HEK293 (cell line): Measurements from ENCODE around the gene ZNF513.

Experiments
- CTCF ChIA-PET: fragments of 350-600 bp; formaldehyde crosslinking; extraction: SDS; loops from one replicate; lab custom pipeline; 2021; ENCODE audit warnings: antibody characterized with exemption; lab: Yijun Ruan, JAX
- POLR2A ChIA-PET: fragments of 300-600 bp; formaldehyde crosslinking; extraction: SDS; loops from one replicate; lab custom pipeline; 2020; ENCODE audit warnings: antibody characterized with exemption, inconsistent platforms; lab: Yijun Ruan, JAX
- H3K27ac ChIP-seq: fragments of 200-500 bp; sonication (Bioruptor generic); 2 replicates; pipeline ENCODE4 v1.5.1; 2014; ENCODE audit warnings: low read depth, low read length, control low read depth, inconsistent platforms; ENCODE audit errors: extremely low read depth
- H3K36me3 ChIP-seq, 2 experiments: fragments of 200-500 bp in 1 of 2; sonication (Bioruptor generic) in 1 of 2; 1 replicate in 1 of 2; 2 replicates in 1 of 2; pipeline ENCODE4 v1.5.1; 2014 to 2017; ENCODE audit warnings: inconsistent platforms in 2 of 2, low read length in 2 of 2; ENCODE audit not compliant: control insufficient read depth in 2 of 2, insufficient read depth in 1 of 2
- H3K4me1 ChIP-seq: fragments of 200-500 bp; sonication (Bioruptor generic); 2 replicates; pipeline ENCODE4 v1.5.1; 2014; ENCODE audit warnings: mild to moderate bottlenecking, low read length, inconsistent platforms; ENCODE audit not compliant: control insufficient read depth, insufficient read depth
- H3K4me3 ChIP-seq: 2 replicates; pipeline ENCODE4 v1.5.1; 2011; ENCODE audit warnings: low read depth, mild to moderate bottlenecking, control low read depth, low read length, moderate library complexity
- H3K9me3 ChIP-seq: fragments of 200-500 bp; sonication (Bioruptor generic); 2 replicates; pipeline ENCODE4 v1.5.1; 2014; ENCODE audit warnings: low read depth, low read length, inconsistent platforms; ENCODE audit not compliant: control insufficient read depth, insufficient read depth
- BCL11A ChIP-seq: fragments of 450-650 bp; formaldehyde crosslinking; IDR thresholded peaks from 2 replicates; pipeline ENCODE4 v1.5.1; 2016; ENCODE audit warnings: low read depth, missing biosample characterization, missing genetic modification characterization
- FEZF1 ChIP-seq: fragments of 450-650 bp; formaldehyde crosslinking; IDR thresholded peaks from 2 replicates; pipeline ENCODE4 v1.5.1; 2016; ENCODE audit warnings: missing biosample characterization, missing genetic modification characterization
- MEIS1 ChIP-seq: sonication (generic); formaldehyde crosslinking; IDR thresholded peaks from 2 replicates; pipeline ENCODE4 v1.8.1; 2022; ENCODE audit warnings: missing genetic modification reagents, mild to moderate bottlenecking, borderline replicate concordance
- OSR2 ChIP-seq: fragments of 450-650 bp; formaldehyde crosslinking; IDR thresholded peaks from 2 replicates; pipeline ENCODE4 v1.5.1; 2016; ENCODE audit warnings: missing biosample characterization, missing genetic modification characterization
- SCRT1 ChIP-seq: fragments of 450-650 bp; formaldehyde crosslinking; IDR thresholded peaks from 2 replicates; pipeline ENCODE4 v1.5.1; 2016; ENCODE audit warnings: missing biosample characterization, missing genetic modification characterization, borderline replicate concordance
- SP2 ChIP-seq: fragments of 450-650 bp; formaldehyde crosslinking; IDR thresholded peaks from 2 replicates; pipeline ENCODE4 v1.5.1; 2016; ENCODE audit warnings: missing biosample characterization, missing genetic modification characterization
- ZBTB21 ChIP-seq: fragments of 450-650 bp; formaldehyde crosslinking; IDR thresholded peaks from 2 replicates; pipeline ENCODE4 v1.5.1; 2017; ENCODE audit warnings: missing biosample characterization, missing genetic modification characterization
- ZFP37 ChIP-seq: fragments of 450-650 bp; formaldehyde crosslinking; IDR thresholded peaks from 2 replicates; pipeline ENCODE4 v1.5.1; 2016; ENCODE audit warnings: missing biosample characterization, missing genetic modification characterization
- ZNF132 ChIP-seq: fragments of 450-650 bp; formaldehyde crosslinking; IDR thresholded peaks from 2 replicates; pipeline ENCODE4 v1.5.1; 2017; ENCODE audit warnings: missing biosample characterization, missing genetic modification characterization, borderline replicate concordance
- ZNF214 ChIP-seq: fragments of 450-650 bp; formaldehyde crosslinking; IDR thresholded peaks from 2 replicates; pipeline ENCODE4 v1.5.1; 2017; ENCODE audit warnings: missing biosample characterization, mild to moderate bottlenecking, missing genetic modification characterization, borderline replicate concordance
- ZNF37A ChIP-seq: fragments of 450-650 bp; IDR thresholded peaks from 2 replicates; pipeline ENCODE4 v1.5.1; 2018; ENCODE audit warnings: missing biosample characterization, missing genetic modification characterization
- ZNF48 ChIP-seq: fragments of 450-650 bp; formaldehyde crosslinking; IDR thresholded peaks from 2 replicates; pipeline ENCODE4 v1.5.1; 2016; ENCODE audit warnings: missing biosample characterization, missing genetic modification characterization
- ZNF621 ChIP-seq: fragments of 450-650 bp; formaldehyde crosslinking; IDR thresholded peaks from 2 replicates; pipeline ENCODE4 v1.5.1; 2017; ENCODE audit warnings: missing biosample characterization, missing genetic modification characterization
- ZNF776 ChIP-seq: fragments of 450-650 bp; formaldehyde crosslinking; IDR thresholded peaks from 2 replicates; pipeline ENCODE4 v1.5.0; 2017; ENCODE audit warnings: missing biosample characterization, missing genetic modification characterization, borderline replicate concordance
- ZNF792 ChIP-seq: fragments of 450-650 bp; formaldehyde crosslinking; IDR thresholded peaks from 2 replicates; pipeline ENCODE4 v1.5.1; 2016; ENCODE audit warnings: missing biosample characterization, missing genetic modification characterization
- TF ChIP-seq, protein P1 (sequence below): fragments of 450-650 bp; formaldehyde crosslinking; IDR thresholded peaks from 2 replicates; pipeline ENCODE4 v1.5.1; 2016; ENCODE audit warnings: missing biosample characterization, missing genetic modification characterization, borderline replicate concordance
- TF ChIP-seq, protein P2 (sequence below): fragments of 450-650 bp; formaldehyde crosslinking; IDR thresholded peaks from 2 replicates; pipeline ENCODE4 v1.5.1; 2017; ENCODE audit warnings: missing biosample characterization, missing genetic modification characterization
- TF ChIP-seq, protein P3 (sequence below): fragments of 450-650 bp; formaldehyde crosslinking; IDR thresholded peaks from 2 replicates; pipeline ENCODE4 v1.5.1; 2016; ENCODE audit warnings: missing biosample characterization, missing genetic modification characterization
- TF ChIP-seq, protein P4 (sequence below): fragments of 450-650 bp; formaldehyde crosslinking; IDR thresholded peaks from 2 replicates; pipeline ENCODE4 v1.5.1; 2016; ENCODE audit warnings: missing biosample characterization, missing genetic modification characterization, borderline replicate concordance
- TF ChIP-seq, protein P5 (sequence below): fragments of 450-650 bp; formaldehyde crosslinking; IDR thresholded peaks from 2 replicates; pipeline ENCODE4 v1.5.1; 2016; ENCODE audit warnings: missing biosample characterization, missing genetic modification characterization

Gene ZNF513

DNA sequence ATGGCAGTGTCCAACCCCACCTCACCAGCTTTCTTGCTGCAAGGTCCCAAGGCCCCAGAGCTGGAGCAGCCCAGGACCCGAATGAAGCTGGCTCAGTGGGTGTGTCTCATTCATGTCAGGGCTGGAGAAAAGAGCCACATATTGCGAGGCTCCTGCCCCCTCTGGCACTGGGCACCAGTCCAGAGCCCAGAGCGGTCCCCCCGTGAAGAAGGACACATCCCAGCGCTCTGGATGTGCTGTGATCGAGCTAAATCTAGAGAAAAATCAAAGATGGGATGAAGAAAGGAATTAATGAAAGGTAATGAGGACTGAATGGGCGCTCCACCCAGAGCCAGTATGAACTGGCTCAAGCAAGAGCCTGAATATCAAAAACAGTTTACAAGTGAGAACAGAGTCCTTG lies 44.4 kb downstream of the ZNF513 start (continued):
- TF ChIP-seq, protein P1, sequence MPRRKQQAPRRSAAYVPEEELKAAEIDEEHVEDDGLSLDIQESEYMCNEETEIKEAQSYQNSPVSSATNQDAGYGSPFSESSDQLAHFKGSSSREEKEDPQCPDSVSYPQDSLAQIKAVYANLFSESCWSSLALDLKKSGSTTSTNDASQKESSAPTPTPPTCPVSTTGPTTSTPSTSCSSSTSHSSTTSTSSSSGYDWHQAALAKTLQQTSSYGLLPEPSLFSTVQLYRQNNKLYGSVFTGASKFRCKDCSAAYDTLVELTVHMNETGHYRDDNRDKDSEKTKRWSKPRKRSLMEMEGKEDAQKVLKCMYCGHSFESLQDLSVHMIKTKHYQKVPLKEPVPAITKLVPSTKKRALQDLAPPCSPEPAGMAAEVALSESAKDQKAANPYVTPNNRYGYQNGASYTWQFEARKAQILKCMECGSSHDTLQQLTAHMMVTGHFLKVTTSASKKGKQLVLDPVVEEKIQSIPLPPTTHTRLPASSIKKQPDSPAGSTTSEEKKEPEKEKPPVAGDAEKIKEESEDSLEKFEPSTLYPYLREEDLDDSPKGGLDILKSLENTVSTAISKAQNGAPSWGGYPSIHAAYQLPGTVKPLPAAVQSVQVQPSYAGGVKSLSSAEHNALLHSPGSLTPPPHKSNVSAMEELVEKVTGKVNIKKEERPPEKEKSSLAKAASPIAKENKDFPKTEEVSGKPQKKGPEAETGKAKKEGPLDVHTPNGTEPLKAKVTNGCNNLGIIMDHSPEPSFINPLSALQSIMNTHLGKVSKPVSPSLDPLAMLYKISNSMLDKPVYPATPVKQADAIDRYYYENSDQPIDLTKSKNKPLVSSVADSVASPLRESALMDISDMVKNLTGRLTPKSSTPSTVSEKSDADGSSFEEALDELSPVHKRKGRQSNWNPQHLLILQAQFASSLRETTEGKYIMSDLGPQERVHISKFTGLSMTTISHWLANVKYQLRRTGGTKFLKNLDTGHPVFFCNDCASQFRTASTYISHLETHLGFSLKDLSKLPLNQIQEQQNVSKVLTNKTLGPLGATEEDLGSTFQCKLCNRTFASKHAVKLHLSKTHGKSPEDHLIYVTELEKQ (tag by site-specific recombination), result no peak
- TF ChIP-seq SP2, result no peak

DNA sequence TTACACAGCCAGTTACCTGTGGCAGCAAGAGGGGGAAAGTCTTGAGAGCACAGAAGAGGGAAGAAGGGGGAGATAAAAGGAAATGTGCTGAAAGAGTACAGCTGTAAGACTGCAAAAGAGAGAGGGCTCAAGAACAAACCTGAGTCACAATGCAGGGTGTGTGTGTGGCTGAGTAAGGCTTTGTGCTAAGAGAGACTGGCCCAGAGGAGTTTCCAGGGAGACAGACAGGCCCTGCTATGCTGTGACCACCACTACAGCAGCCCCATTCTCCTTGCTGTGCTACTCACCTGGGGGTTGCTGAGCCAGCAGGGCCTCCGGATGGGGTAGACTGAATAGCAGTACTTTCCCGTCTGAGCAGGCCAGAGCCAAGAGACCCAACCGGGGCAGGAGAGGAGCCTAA lies 45.2 kb downstream of the ZNF513 start:
- Histone ChIP-seq H3K9me3 (no peaks in the 10 kb centered on the region), H3K4me3 (no peak overlapping the region), H3K4me1 (no peaks in the 10 kb centered on the region), H3K27ac (no peak overlapping the region), H3K36me3 (peaks cover 67 to 76% of the 10 kb centered on the region in 2 experiments)
- ChIA-PET POLR2A (no interaction called here), CTCF (no interaction called here)
- TF ChIP-seq MEIS1 (CRISPR knock-in tag) (no peak), BCL11A (tag by site-specific recombination) (no peak), ZNF37A (tag by site-specific recombination) (no peak), ZNF48 (tag by site-specific recombination) (no peak), FEZF1 (tag by site-specific recombination) (no peak), ZNF214 (tag by site-specific recombination) (no peak), ZBTB21 (tag by site-specific recombination) (no peak), ZFP37 (tag by site-specific recombination) (no peak), ZNF792 (tag by site-specific recombination) (no peak), ZNF132 (tag by site-specific recombination) (no peak), SCRT1 (tag by site-specific recombination) (no peak), ZNF776 (no peak), ZNF621 (no peak), OSR2 (tag by site-specific recombination) (no peak)
- TF ChIP-seq, protein P2, sequence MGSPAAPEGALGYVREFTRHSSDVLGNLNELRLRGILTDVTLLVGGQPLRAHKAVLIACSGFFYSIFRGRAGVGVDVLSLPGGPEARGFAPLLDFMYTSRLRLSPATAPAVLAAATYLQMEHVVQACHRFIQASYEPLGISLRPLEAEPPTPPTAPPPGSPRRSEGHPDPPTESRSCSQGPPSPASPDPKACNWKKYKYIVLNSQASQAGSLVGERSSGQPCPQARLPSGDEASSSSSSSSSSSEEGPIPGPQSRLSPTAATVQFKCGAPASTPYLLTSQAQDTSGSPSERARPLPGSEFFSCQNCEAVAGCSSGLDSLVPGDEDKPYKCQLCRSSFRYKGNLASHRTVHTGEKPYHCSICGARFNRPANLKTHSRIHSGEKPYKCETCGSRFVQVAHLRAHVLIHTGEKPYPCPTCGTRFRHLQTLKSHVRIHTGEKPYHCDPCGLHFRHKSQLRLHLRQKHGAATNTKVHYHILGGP (tag by site-specific recombination), result no peak
- TF ChIP-seq, protein P3, sequence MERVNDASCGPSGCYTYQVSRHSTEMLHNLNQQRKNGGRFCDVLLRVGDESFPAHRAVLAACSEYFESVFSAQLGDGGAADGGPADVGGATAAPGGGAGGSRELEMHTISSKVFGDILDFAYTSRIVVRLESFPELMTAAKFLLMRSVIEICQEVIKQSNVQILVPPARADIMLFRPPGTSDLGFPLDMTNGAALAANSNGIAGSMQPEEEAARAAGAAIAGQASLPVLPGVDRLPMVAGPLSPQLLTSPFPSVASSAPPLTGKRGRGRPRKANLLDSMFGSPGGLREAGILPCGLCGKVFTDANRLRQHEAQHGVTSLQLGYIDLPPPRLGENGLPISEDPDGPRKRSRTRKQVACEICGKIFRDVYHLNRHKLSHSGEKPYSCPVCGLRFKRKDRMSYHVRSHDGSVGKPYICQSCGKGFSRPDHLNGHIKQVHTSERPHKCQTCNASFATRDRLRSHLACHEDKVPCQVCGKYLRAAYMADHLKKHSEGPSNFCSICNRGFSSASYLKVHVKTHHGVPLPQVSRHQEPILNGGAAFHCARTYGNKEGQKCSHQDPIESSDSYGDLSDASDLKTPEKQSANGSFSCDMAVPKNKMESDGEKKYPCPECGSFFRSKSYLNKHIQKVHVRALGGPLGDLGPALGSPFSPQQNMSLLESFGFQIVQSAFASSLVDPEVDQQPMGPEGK, result no peak
- TF ChIP-seq, protein P4, sequence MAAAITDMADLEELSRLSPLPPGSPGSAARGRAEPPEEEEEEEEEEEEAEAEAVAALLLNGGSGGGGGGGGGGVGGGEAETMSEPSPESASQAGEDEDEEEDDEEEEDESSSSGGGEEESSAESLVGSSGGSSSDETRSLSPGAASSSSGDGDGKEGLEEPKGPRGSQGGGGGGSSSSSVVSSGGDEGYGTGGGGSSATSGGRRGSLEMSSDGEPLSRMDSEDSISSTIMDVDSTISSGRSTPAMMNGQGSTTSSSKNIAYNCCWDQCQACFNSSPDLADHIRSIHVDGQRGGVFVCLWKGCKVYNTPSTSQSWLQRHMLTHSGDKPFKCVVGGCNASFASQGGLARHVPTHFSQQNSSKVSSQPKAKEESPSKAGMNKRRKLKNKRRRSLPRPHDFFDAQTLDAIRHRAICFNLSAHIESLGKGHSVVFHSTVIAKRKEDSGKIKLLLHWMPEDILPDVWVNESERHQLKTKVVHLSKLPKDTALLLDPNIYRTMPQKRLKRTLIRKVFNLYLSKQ (tag by site-specific recombination), result no peak
- TF ChIP-seq, protein P5, sequence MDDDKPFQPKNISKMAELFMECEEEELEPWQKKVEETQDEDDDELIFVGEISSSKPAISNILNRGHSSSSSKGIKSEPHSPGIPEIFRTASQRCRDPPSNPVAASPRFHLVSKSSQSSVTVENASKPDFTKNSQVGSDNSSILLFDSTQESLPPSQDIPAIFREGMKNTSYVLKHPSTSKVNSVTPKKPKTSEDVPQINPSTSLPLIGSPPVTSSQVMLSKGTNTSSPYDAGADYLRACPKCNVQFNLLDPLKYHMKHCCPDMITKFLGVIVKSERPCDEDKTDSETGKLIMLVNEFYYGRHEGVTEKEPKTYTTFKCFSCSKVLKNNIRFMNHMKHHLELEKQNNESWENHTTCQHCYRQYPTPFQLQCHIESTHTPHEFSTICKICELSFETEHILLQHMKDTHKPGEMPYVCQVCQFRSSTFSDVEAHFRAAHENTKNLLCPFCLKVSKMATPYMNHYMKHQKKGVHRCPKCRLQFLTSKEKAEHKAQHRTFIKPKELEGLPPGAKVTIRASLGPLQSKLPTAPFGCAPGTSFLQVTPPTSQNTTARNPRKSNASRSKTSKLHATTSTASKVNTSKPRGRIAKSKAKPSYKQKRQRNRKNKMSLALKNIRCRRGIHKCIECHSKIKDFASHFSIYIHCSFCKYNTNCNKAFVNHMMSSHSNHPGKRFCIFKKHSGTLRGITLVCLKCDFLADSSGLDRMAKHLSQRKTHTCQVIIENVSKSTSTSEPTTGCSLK, result no peak
